ENCODE data around the gene SAMM50. TPM values are rescaled to one million over a fixed set of nuclear protein-coding genes. Genes with fewer than 3 reads are reported as not detected.

The SAMM50 gene
- total and polyA plus RNA-seq, 2 experiments from 2014 or later: 58.6 to 60.3 TPM

- Histone ChIP-seq H3K4me1 (ENCODE audit: insufficient read depth) (no peaks in the 10 kb centered on the region), H2AFZ (no peak overlapping the region), H3F3A (replicated peaks; ENCODE audit: low read depth) (no peaks in the 10 kb centered on the region), H3K36me3 (ENCODE audit: insufficient read depth) (no peaks in the 10 kb centered on the region), H3K9me2 (ENCODE audit: insufficient read depth) (no peaks in the 10 kb centered on the region), H3K4me2 (no peak overlapping the region), H3K4me3 (no peak overlapping the region), H3K27me3 (ENCODE audit: insufficient read depth) (no peaks in the 10 kb centered on the region), H3K27ac (ENCODE audit: low read depth) (no peak overlapping the region), H3K79me2 (replicated peaks; ENCODE audit: insufficient read depth) (no peaks in the 10 kb centered on the region), H4K20me1 (replicated peaks; ENCODE audit: insufficient read depth) (no peaks in the 10 kb centered on the region)
- TF ChIP-seq ZNF462 (CRISPR knock-in tag; IDR thresholded peaks at IDR 0.05) (no peak), ETS1 (IDR thresholded peaks at IDR 0.05) (no peak), EZH2 (IDR thresholded peaks at IDR 0.05; ENCODE audit: low read depth, unreplicated experiment) (no peak), CREB1 (CRISPR knock-in tag; IDR thresholded peaks at IDR 0.05; ENCODE audit: low read depth) (no peak), JUNB (IDR thresholded peaks at IDR 0.05; ENCODE audit: unreplicated experiment) (no peak), NANOG (IDR thresholded peaks at IDR 0.05; ENCODE audit: borderline replicate concordance) (no peak), STAT1 (IDR thresholded peaks at IDR 0.05; ENCODE audit: unreplicated experiment) (no peak), ZNF331 (CRISPR knock-in tag; IDR thresholded peaks at IDR 0.05; ENCODE audit: low read depth) (no peak), ZNF114 (CRISPR knock-in tag; IDR thresholded peaks at IDR 0.05) (no peak), EZH2phosphoT487 (IDR thresholded peaks at IDR 0.05; ENCODE audit: unreplicated experiment) (no peak), POLR2AphosphoS5 (IDR thresholded peaks at IDR 0.05; ENCODE audit: low read depth) (no peak)
- TF ChIP-seq, protein P1, sequence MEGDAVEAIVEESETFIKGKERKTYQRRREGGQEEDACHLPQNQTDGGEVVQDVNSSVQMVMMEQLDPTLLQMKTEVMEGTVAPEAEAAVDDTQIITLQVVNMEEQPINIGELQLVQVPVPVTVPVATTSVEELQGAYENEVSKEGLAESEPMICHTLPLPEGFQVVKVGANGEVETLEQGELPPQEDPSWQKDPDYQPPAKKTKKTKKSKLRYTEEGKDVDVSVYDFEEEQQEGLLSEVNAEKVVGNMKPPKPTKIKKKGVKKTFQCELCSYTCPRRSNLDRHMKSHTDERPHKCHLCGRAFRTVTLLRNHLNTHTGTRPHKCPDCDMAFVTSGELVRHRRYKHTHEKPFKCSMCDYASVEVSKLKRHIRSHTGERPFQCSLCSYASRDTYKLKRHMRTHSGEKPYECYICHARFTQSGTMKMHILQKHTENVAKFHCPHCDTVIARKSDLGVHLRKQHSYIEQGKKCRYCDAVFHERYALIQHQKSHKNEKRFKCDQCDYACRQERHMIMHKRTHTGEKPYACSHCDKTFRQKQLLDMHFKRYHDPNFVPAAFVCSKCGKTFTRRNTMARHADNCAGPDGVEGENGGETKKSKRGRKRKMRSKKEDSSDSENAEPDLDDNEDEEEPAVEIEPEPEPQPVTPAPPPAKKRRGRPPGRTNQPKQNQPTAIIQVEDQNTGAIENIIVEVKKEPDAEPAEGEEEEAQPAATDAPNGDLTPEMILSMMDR (conservative IDR thresholded peaks at IDR 0.05; ENCODE audit: low read depth in 2 of 2): no peak
- TF ChIP-seq, protein P2, sequence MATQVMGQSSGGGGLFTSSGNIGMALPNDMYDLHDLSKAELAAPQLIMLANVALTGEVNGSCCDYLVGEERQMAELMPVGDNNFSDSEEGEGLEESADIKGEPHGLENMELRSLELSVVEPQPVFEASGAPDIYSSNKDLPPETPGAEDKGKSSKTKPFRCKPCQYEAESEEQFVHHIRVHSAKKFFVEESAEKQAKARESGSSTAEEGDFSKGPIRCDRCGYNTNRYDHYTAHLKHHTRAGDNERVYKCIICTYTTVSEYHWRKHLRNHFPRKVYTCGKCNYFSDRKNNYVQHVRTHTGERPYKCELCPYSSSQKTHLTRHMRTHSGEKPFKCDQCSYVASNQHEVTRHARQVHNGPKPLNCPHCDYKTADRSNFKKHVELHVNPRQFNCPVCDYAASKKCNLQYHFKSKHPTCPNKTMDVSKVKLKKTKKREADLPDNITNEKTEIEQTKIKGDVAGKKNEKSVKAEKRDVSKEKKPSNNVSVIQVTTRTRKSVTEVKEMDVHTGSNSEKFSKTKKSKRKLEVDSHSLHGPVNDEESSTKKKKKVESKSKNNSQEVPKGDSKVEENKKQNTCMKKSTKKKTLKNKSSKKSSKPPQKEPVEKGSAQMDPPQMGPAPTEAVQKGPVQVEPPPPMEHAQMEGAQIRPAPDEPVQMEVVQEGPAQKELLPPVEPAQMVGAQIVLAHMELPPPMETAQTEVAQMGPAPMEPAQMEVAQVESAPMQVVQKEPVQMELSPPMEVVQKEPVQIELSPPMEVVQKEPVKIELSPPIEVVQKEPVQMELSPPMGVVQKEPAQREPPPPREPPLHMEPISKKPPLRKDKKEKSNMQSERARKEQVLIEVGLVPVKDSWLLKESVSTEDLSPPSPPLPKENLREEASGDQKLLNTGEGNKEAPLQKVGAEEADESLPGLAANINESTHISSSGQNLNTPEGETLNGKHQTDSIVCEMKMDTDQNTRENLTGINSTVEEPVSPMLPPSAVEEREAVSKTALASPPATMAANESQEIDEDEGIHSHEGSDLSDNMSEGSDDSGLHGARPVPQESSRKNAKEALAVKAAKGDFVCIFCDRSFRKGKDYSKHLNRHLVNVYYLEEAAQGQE (IDR thresholded peaks at IDR 0.05; ENCODE audit: unreplicated experiment): no peak
- no peak for DNase-seq (ENCODE audit: low spot score)
- Mint-ChIP-seq H3K27me3 (ENCODE audit: insufficient read depth, low read depth, poor library complexity) (peaks cover 14% of the 10 kb centered on the region), H3K27ac (no peak overlapping the region), H3K4me3 (no peak overlapping the region), H3K9me3 (no peaks in the 10 kb centered on the region), H3K4me1 (peaks cover 1% of the 10 kb centered on the region; the same call in 2 of the 3 replicates), H3K36me3 (ENCODE audit: low read depth) (no peaks in the 10 kb centered on the region)
- no peak for ATAC-seq
Measured at GRCh38 chr22:44018594-44018993, 63.4 kb downstream of the SAMM50 start.
